Measurements from ENCODE around the gene PHLDA3.
A peak's percentile ranks its signal among the peaks of the same experiment; 100 is the strongest.

Gene PHLDA3

GRCh38 chr1:201460814-201461644 is 8.0 kb downstream of the PHLDA3 start:
- no peak for DNase-seq

DNA sequence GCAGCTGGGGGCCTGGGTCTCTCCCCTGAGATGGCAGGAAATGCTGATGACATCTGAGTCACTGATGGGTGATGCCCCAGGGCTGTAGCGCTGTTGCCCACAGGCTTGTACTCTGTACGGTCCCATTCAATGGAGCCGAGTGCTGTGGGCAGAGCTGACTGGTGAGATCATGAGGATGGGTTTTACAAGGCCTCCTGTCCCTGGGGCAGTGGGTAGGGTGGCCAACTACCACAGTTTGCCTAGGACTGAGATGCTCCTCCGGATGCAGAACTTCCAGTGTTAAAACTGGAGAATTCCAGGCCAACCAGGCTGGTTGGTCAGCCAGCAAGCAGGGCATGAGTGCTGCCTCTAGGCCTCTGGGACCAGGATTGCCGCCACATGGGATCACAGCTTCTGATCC is 9.2 kb downstream of the PHLDA3 start:
- DNase-seq, result no peak

DNA sequence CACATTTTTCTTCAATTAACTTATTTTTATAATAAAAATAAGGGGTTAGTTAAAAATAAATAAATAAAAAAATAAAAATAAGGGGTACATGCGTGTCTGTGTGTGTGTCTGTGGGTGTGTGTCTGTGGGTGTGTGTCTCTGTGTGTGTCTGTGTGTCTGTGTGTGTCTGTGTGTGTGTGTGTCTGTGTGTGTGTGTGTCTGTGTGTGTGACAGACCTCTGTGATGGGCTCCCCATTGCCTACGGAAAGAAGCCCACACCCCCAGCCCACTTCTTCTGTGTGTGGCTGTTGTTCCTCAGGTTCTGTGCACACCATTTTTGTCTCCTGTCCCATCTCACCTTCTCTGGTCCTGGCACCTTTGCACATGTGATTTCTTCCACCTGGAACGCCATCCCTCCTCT is 9.9 kb downstream of the PHLDA3 start:
- no peak for DNase-seq

- DNase-seq, result no peak
Measured at GRCh38 chr1:201457508-201457960, 11.5 kb downstream of the PHLDA3 start.

- no peak for DNase-seq
Measured at GRCh38 chr1:201456499-201457309, 12.3 kb downstream of the PHLDA3 start.

GRCh38 chr1:201455098-201455497 is 13.9 kb downstream of the PHLDA3 start:
- DNase-seq, result no peak

DNA sequence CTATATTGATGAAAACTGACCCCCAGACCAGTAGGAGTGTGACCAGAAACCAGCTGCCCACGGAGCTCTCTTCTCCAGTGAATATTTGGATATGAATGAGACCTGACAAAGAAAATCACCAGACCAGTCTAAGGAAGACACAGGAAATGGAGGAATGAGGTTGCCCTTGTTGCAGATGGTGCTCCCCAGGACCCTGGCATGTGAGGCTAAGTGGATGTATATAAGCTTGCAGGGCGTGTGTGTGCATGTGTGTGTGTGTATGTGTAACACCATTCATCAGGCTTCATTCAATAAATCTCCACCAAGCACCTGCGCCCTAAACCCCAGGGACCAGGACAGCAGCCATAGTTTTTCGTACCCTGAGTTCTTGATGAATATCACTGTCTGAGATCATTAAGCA is 14.4 kb downstream of the PHLDA3 start:
- DNase-seq, result no peak

- DNase-seq, result no peak
Measured at GRCh38 chr1:201452866-201453265, 16.1 kb downstream of the PHLDA3 start.

- no peak for DNase-seq
Measured at GRCh38 chr1:201450721-201451291, 18.2 kb downstream of the PHLDA3 start.

GRCh38 chr1:201448990-201449389 is 20.0 kb downstream of the PHLDA3 start:
- no peak for DNase-seq

GRCh38 chr1:201447903-201448871 is 20.8 kb downstream of the PHLDA3 start:
- peak; percentile 71 for DNase-seq

- DNase-seq, result no peak
Measured at GRCh38 chr1:201445310-201445709, 23.7 kb downstream of the PHLDA3 start.

GRCh38 chr1:201444792-201445191 is 24.2 kb downstream of the PHLDA3 start:
- DNase-seq, result no peak

DNA sequence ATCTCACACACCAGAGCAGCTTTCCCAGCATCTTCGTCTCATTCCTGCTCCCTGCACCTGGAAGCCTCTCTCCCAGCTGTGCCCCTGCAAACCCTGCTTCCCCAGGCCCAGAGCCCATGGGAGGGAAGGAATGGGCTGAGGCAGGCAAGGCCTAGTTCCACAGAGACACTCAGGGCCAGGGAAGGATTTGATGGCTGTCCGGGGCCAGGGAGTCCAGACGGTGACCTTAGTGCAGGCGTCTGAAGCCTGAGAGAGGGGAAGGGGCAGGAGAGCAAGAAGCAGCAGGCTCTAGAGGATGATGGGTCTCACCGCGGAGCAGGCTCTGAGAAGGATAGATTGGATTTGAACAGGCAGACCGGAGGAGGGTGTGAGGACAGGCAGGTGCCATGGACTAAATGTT is 25.2 kb downstream of the PHLDA3 start:
- DNase-seq, result no peak

DNA sequence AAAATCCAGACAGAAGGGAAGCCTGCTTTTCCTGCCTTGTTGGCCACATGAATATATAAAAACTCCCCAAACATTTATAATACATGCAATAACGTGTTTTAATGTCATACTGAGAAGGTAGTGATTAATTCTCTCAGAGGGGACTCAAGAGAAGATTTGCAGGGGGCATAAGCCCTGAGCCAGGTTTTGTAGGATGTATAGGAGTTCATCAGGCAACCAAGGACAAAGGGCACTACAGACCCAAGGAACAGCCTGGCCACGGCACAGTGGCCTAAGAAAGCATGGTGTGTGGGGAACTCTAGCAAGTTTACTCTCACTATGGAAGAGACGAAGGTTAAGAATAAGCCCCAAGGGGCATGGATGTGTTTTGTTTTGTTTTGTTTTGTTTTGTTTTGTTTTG is 32.0 kb downstream of the PHLDA3 start:
- no peak for DNase-seq

GRCh38 chr1:201436393-201436792 is 32.6 kb downstream of the PHLDA3 start:
- no peak for DNase-seq

- DNase-seq, result no peak
Measured at GRCh38 chr1:201434266-201434665, 34.7 kb downstream of the PHLDA3 start.

GRCh38 chr1:201433609-201434008 is 35.4 kb downstream of the PHLDA3 start:
- DNase-seq, result no peak

DNA sequence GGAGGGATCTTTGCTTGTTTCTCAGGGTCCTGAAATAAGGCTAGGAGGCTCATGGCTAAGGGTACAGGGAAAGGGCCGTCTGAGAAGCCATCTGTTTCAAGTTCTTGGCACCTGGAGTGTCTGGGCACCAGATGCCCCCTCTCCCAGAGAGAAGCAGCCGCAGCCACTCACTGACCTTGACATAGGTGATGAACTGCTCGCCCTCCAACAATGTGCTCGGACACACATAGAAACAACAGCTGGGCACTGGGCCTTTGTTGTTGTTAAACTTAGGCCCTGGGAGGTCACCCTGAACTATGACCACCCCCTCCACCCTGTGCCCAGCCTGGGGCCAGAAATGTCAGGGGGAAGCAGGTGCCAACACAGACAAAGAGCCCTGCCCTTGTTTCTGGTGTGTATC is 38.2 kb downstream of the PHLDA3 start:
- DNase-seq, result no peak

DNA sequence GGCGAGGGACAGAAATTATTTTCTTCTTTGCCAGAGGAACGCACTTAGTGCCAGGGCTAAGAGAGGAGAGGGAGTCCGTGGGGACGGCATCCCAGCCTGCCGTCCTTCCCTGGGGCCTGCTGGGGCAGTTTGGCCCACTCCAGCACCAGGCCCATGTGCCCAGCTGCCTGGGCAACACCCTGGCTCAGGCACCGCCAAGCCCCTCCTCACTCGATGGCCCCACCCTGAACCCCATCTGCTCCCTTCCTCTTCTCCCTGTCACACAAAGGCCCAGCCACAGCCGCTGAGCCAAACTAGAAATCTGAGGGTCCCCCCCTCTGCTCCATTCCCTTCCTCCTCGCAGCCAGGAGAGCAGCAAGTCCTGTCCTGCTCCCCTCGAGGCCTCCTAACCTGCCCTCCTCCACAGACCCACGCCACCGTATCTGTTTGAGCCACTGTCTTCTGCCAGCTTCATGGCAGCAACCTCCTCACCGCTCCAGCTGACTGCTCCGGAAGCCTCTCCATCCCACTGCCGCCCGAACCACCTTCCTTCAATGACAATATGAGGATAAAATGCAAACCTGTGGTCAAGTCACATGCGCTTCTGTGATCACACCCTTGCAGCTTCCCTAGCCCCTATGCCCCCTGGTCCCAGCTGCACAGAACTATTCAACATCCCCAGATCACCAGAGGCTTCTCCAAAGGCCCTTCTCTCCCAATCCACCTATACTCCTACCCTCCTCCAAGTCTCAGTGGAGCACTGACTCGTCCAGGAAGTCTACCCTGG is 39.1 kb downstream of the PHLDA3 start:
- DNase-seq, result no peak

DNA sequence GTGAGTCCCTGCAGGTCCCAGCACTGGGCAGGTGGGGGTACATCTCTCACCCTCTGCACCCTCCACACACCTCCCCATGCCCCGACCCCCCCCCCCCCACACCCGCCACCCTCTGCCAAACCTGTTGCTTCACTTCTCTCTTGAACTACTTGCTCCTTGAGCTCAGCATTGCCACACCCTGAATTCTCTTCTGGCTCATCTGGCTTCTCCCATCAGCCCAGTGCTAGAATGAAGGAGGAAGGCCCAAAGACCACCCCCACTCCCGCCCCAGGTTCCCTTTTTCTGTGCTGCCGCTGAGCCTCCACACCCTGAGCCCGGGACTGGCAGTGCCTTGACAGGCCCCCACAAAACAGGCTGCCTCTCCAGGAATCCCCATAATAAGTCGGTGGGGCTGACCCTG is 41.0 kb downstream of the PHLDA3 start:
- DNase-seq, result no peak
